NCI-H1694 (cell line): ENCODE measurements around the gene TARS3.
"Not testable (repeated sequence)": the region's sequence is repeated elsewhere in the genome, so short reads cannot be mapped to it uniquely, and the experiment has no call there.

Source experiments
- DNase-seq: peaks from one replicate; lab custom pipeline; 2025; lab: John Stamatoyannopoulos, UW

TARS3 gene

GRCh38 chr15:101723874-101724674 is at the start of gene TARS3:
Gene TARS3 (minus strand): TSS chr15:101724473. CDS start chr15:101724387, 86 bp downstream.
- DNase-seq: peak; percentile 78

GRCh38 chr15:101773496-101774100 is 49.3 kb upstream of the TARS3 start:
- no peak for DNase-seq

GRCh38 chr15:101772921-101773320 is 48.6 kb upstream of the TARS3 start:
- DNase-seq: no peak

GRCh38 chr15:101767083-101767640 is 42.9 kb upstream of the TARS3 start:
- DNase-seq: not testable (repeated sequence)

GRCh38 chr15:101765772-101766456 is 41.6 kb upstream of the TARS3 start:
- no peak for DNase-seq

GRCh38 chr15:101765340-101765671 is 41.0 kb upstream of the TARS3 start:
- not testable (repeated sequence) for DNase-seq

- not testable (repeated sequence) for DNase-seq
Measured at GRCh38 chr15:101764669-101765339, 40.5 kb upstream of the TARS3 start.

GRCh38 chr15:101746716-101747082 is 22.4 kb upstream of the TARS3 start:
- not testable (repeated sequence) for DNase-seq

- DNase-seq: not testable (repeated sequence)
Measured at GRCh38 chr15:101734837-101735236, 10.6 kb upstream of the TARS3 start.

- DNase-seq: no peak
Measured at GRCh38 chr15:101733545-101733944, 9.3 kb upstream of the TARS3 start.

GRCh38 chr15:101732772-101733171 is 8.5 kb upstream of the TARS3 start:
- DNase-seq: no peak

- no peak for DNase-seq
Measured at GRCh38 chr15:101731746-101732145, 7.5 kb upstream of the TARS3 start.

GRCh38 chr15:101727186-101727585 is 2.9 kb upstream of the TARS3 start:
- DNase-seq: no peak

GRCh38 chr15:101725073-101725472 is 800 bp upstream of the TARS3 start:
- DNase-seq: no peak

GRCh38 chr15:101724675-101725005 is 367 bp upstream of the TARS3 start:
- DNase-seq: no peak

GRCh38 chr15:101723171-101723873 is 951 bp downstream of the TARS3 start:
- no peak for DNase-seq

- no peak for DNase-seq
Measured at GRCh38 chr15:101718896-101719295, 5.4 kb downstream of the TARS3 start.

- no peak for DNase-seq
Measured at GRCh38 chr15:101712078-101712477, 12.2 kb downstream of the TARS3 start.

- DNase-seq: no peak
Measured at GRCh38 chr15:101710806-101711205, 13.5 kb downstream of the TARS3 start.

GRCh38 chr15:101709466-101709865 is 14.8 kb downstream of the TARS3 start:
- DNase-seq: no peak

GRCh38 chr15:101707983-101708382 is 16.3 kb downstream of the TARS3 start:
- no peak for DNase-seq

- no peak for DNase-seq
Measured at GRCh38 chr15:101702077-101702476, 22.2 kb downstream of the TARS3 start.
